Peyer's patch (tissue), 4 donors: Measurements from ENCODE around the gene FSTL3. TPM values are rescaled to one million over a fixed set of nuclear protein-coding genes. Genes with fewer than 3 reads are reported as not detected.
A peak's percentile ranks its signal among the peaks of the same experiment; 100 is the strongest.
"Not testable (repeated sequence)": the region's sequence is repeated elsewhere in the genome, so short reads cannot be mapped to it uniquely, and the experiment has no call there.

Experiments
- DNase-seq, 3 donors: peaks; one replicate each; pipeline ENCODE4 v3.0.0-alpha.2; 2017 to 2019
- H3K27ac ChIP-seq, 4 donors: fragments of 200-600 bp; sonication (generic); one replicate each; pipeline ENCODE4 v1.5.1; 2016 to 2019
- H3K27me3 ChIP-seq, 2 donors: fragments of 200-600 bp; sonication (generic); one replicate each; pipeline ENCODE4 v1.5.1; 2019
- H3K36me3 ChIP-seq, 3 donors: fragments of 200-600 bp; sonication (generic); one replicate each; pipeline ENCODE4 v1.5.1; 2016 to 2019
- H3K4me1 ChIP-seq, 4 donors: fragments of 200-600 bp; sonication (generic); one replicate each; pipeline ENCODE4 v1.5.1; 2016 to 2019
- H3K4me3 ChIP-seq, 4 donors: fragments of 200-600 bp; sonication (generic); 1 replicate in 3 of 4; 2 replicates in 1 of 4; pipeline ENCODE4 v1.5.1; 2016 to 2019; ENCODE audit warnings: mild to moderate bottlenecking in 1 of 4
- H3K9me3 ChIP-seq, 4 donors: fragments of 200-600 bp; sonication (generic); one replicate each; pipeline ENCODE4 v1.5.1; 2016 to 2019; ENCODE audit warnings: mild to moderate bottlenecking in 1 of 4
- CTCF ChIP-seq, 6 experiments: fragments of 450-650 bp in 4 of 6; fragments of 200-600 bp in 2 of 6; sonication (generic) in 1 of 6; IDR thresholded peaks; one replicate each; pipeline ENCODE4 v1.5.1; 2017 to 2019; ENCODE audit warnings: antibody characterized with exemption in 6 of 6, mild to moderate bottlenecking in 3 of 6, moderate library complexity in 1 of 6
- POLR2A ChIP-seq, 2 donors: fragments of 450-650 bp; IDR thresholded peaks; one replicate each; pipeline ENCODE4 v1.5.1; 2017; ENCODE audit warnings: antibody characterized with exemption in 2 of 2, mild to moderate bottlenecking in 2 of 2, moderate library complexity in 2 of 2
- total RNA-seq, 4 donors: library from RNA; depleted of rRNA; stranded (reverse); fragments of >200 nt; gene quantifications; one replicate each; pipeline ENCODE4 v1.1.0, GENCODE V29; 2016

FSTL3 gene
- total RNA-seq, 4 donors from 2014 or later, result 13.8 to 94.9 (median 34.9) TPM

DNA sequence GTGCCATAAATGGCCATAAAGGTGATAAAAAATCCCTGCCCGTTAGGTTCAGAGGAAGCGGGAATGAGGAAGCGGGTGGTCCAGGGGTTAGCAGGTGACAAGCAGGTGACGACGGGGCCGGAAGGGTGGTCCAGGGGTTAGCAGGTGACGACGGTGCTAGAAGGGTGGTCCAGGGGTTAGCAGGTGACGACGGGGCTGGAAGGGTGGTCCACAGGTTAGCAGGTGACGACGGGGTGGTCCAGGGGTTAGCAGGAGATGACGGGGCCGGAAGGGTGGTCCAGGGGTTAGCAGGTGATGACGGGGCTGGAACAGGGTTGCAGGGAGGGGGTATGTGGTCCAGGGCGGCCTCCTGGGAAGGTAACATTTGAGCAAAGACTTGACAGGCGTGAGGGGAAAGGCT is 12.8 kb downstream of the FSTL3 start:
- DNase-seq, result no peak
- Histone ChIP-seq H3K27me3 (no peaks in the 10 kb centered on the region), H3K27ac (no peak overlapping the region), H3K4me3 (no peak overlapping the region), H3K4me1 (no peaks in the 10 kb centered on the region), H3K36me3 (no peaks in the 10 kb centered on the region), H3K9me3 (no peaks in the 10 kb centered on the region)
- TF ChIP-seq CTCF (IDR thresholded peaks at IDR 0.05), result no peak
- no peak for TF ChIP-seq POLR2A (IDR thresholded peaks at IDR 0.05)

DNA sequence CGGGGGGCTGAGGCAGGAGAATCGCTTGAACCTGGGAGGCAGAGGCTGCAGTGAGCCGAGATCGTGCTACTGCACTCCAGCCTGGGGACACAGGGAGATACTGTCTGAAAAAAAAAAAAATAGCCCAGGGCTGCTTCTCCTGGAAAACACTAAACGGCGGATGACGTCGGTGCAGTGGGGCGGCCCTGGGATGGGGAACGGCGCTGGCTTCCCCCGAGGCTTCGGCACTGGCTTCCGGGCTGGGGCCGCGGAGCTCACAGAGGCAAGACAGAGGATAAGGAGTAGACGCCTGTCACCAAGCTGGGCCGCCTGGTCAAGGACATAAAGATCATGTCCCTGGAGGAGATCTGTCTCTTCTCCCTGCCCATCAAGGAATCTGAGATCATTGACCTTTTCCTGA is 14.0 kb downstream of the FSTL3 start:
- H3K4me1 ChIP-seq, result peaks cover 0 to under 1% (median 0%) of the 10 kb centered on the region in 4 donors
- no peaks in the 10 kb centered on the region for H3K27me3 ChIP-seq
- DNase-seq, result no peak
- TF ChIP-seq POLR2A (IDR thresholded peaks at IDR 0.05) (no peak), CTCF (IDR thresholded peaks at IDR 0.05) (no peak)
- no peaks in the 10 kb centered on the region for H3K9me3 ChIP-seq
- no peak overlapping the region for H3K4me3 ChIP-seq
- H3K36me3 ChIP-seq, result no peaks in the 10 kb centered on the region
- no peak overlapping the region for H3K27ac ChIP-seq

DNA sequence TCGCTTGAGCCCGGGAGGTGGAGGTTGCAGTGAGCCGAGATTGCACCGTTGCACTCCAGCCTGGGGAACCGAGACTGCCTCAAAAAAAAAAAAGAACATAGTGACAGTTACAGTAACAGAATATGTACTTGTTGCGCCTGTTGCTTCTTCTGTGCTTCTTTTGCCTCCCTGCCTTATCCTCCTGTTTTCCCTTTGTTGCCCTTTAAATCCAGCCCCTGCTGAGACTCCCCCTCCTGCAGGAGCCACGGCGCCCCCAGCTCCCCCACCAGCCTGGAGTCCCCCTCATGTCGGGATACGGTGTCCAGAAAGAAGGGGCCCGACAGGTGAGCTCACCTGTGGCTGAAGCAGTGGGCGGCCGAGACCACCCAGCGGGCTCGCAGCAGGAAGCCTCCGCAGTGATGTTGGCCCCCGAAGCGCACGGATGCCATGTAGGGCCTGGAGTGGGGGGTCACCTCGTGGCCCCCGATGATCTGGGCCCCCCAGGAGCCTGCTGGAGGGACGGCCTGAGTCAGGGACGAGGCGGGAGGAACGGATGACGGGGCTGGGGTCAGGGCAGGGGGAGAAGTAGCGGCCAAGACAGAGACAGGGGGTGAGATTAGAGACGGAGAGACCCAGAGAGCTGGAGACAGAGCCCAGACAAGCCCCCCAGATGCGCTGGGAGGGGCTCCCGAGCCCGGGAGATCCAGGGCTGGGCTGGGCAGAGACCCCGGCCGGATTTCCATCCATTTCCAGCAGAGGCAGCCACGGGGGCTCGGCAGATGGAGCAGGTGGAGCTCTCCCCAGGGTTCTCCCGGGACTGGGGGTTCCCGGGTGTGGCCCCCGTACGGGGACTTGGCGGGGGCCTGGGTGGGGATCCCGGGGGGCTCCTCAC is 18.5 kb downstream of the FSTL3 start:
- no peak overlapping the region for H3K4me3 ChIP-seq
- no peak for DNase-seq

GRCh38 chr19:695352-695949 is 19.3 kb downstream of the FSTL3 start, which contains the start of gene PRSS57:
Gene PRSS57 (minus strand): TSS chr19:695452. CDS start chr19:695430, 22 bp downstream.
- Histone ChIP-seq H3K4me1 (peaks cover 0 to 3% (median 0%) of the 10 kb centered on the region in 4 donors), H3K27ac (no peak within 1 kb of the TSS), H3K9me3 (no peaks in the 10 kb centered on the region), H3K4me3 (no peak within 1 kb of the TSS), H3K27me3 (no peaks in the 10 kb centered on the region), H3K36me3 (no peaks in the 10 kb centered on the region)
- DNase-seq, result no peak
- TF ChIP-seq CTCF (IDR thresholded peaks at IDR 0.05) (no peak), POLR2A (IDR thresholded peaks at IDR 0.05) (no peak)

More for the DNA sequence above, 18.5 kb downstream of the FSTL3 start:
- H3K27me3 ChIP-seq, result no peaks in the 10 kb centered on the region
- no peak overlapping the region for H3K27ac ChIP-seq
- H3K4me1 ChIP-seq, result peaks cover 0 to 3% (median 0%) of the 10 kb centered on the region in 4 donors
- TF ChIP-seq POLR2A (IDR thresholded peaks at IDR 0.05) (no peak), CTCF (IDR thresholded peaks at IDR 0.05) (no peak)
- H3K9me3 ChIP-seq, result no peaks in the 10 kb centered on the region
- H3K36me3 ChIP-seq, result no peaks in the 10 kb centered on the region

DNA sequence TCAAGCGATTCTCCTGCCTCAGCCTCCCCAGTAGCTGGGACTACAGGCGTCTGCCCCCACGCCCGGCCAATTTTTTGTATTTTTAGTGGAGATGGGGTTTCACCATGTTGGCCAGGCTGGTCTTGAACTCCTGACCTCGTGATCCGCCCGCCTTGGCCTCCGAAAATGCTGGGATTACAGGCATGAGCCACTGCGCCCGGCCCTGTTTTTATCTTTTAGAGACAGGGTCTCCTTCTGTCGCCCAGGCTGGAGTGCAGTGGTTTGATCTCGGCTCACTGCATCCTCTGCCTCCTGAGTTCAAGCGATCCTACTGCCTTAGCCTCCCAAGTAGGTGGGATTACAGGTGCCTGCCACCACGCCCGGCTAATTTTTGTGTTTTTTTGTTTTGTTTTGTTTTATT is 22.3 kb downstream of the FSTL3 start:
- not testable (repeated sequence) for H3K9me3 ChIP-seq, DNase-seq, H3K27ac ChIP-seq, H3K4me1 ChIP-seq, H3K4me3 ChIP-seq, H3K27me3 ChIP-seq, H3K36me3 ChIP-seq

- not testable (repeated sequence) for H3K27ac ChIP-seq, H3K27me3 ChIP-seq, H3K4me3 ChIP-seq, H3K36me3 ChIP-seq, H3K4me1 ChIP-seq, DNase-seq, H3K9me3 ChIP-seq
Observed at GRCh38 chr19:699885-700284, 23.7 kb downstream of the FSTL3 start.

DNA sequence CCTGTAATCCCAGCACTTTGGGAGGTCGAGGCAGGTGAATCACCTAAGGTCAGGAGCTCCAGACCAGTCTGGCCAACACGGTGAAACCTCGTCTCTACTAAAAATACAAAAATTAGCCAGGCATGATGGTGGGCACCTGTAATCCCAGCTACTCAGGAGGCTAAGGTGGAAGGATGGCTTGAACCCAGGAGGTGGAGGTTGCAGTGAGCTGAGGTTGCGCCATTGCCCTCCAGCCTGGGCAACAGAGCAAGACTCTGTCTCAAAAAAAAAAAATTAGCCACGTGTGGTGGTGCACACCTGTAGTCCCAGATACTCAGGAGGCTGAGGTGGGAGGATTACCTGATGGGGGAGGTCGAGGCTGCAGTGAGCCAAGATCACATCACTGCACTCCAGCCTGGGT is 26.7 kb downstream of the FSTL3 start:
- H3K4me1 ChIP-seq, H3K36me3 ChIP-seq, DNase-seq, H3K27me3 ChIP-seq, H3K9me3 ChIP-seq, H3K27ac ChIP-seq: not testable (repeated sequence)
- H3K4me3 ChIP-seq, result peak overlapping the region in 1 of 4 donors; percentile 24
